Ovary (tissue), 9 donors: Measurements from ENCODE around the gene SH3RF3. TPM values are rescaled to one million over a fixed set of nuclear protein-coding genes. Genes with fewer than 3 reads are reported as not detected.

Experiments
- DNase-seq, 5 donors: peaks; one replicate each; pipeline ENCODE4 v3.0.0-alpha.2; 2019 to 2020
- H3K27ac ChIP-seq, 2 donors: fragments of 200-600 bp; one replicate each; pipeline versions ENCODE4 v1.5.1 to v1.8.0; 2019 to 2022
- H3K27me3 ChIP-seq: fragments of 200-600 bp; one replicate; pipeline ENCODE4 v1.8.0; 2022
- H3K36me3 ChIP-seq: fragments of 200-600 bp; sonication (generic); one replicate; pipeline ENCODE4 v1.5.1; 2019
- H3K4me1 ChIP-seq: one replicate; pipeline ENCODE4 v1.8.1; 2013; ENCODE audit warnings: mild to moderate bottlenecking, moderate library complexity; ENCODE audit not compliant: insufficient read depth
- H3K4me3 ChIP-seq: fragments of 200-600 bp; sonication (generic); one replicate; pipeline ENCODE4 v1.5.1; 2017
- H3K9me3 ChIP-seq, 2 donors: fragments of 200-600 bp in 1 of 2; sonication (generic) in 1 of 2; one replicate each; pipeline versions ENCODE4 v1.5.1 to v1.8.1; 2013 to 2019; ENCODE audit warnings: mild to moderate bottlenecking in 1 of 2, moderate library complexity in 1 of 2
- CTCF ChIP-seq, 3 donors: fragments of 450-650 bp in 2 of 3; fragments of 200-600 bp in 1 of 3; IDR thresholded peaks; one replicate each; pipeline versions ENCODE4 v1.5.1 to v1.8.0; 2016 to 2022; ENCODE audit warnings: antibody characterized with exemption in 3 of 3, mild to moderate bottlenecking in 1 of 3
- EP300 ChIP-seq: sonication (generic); formaldehyde crosslinking; IDR thresholded peaks from one replicate; pipeline ENCODE4 v1.6.1; 2017; ENCODE audit warnings: antibody characterized with exemption
- POLR2A ChIP-seq: fragments of 450-650 bp; IDR thresholded peaks from one replicate; pipeline ENCODE4 v1.6.1; 2017; ENCODE audit warnings: antibody characterized with exemption, mild to moderate bottlenecking, moderate library complexity
- WGBS, 3 donors: extraction: QIAGEN DNeasy Blood & Tissue Kit in 1 of 3; methylation state at CpG; one replicate each; pipeline versions ENCODE4 v1.1.5 to v1.1.7; 2013 to 2017; 5-methylcytosine and 5-hydroxymethylcytosine counted together
- intact Hi-C, 4 donors: fragments of 100-400 bp; cut with DNase I; formaldehyde crosslinking; loops; one replicate each; pipeline versions ENCODE4 v1.11.0 to v1.15.1; 2022 to 2023
- polyA plus RNA-seq, 2 donors: library from polyadenylated mRNA; stranded (reverse); fragments of 200-250 nt in 1 of 2; fragments of 350-450 nt in 1 of 2; fragmentation: Illumina TruSeq in 1 of 2; extraction: RNeasy Lipid Tissue Mini Kit (QIAGEN cat#74804) in 1 of 2; gene quantifications; one replicate each; pipeline ENCODE4 v1.2.3, GENCODE V29; 2013 to 2014
- total RNA-seq, 7 donors: library from RNA; depleted of rRNA in 2 of 7; stranded (reverse); fragments of >200 nt in 2 of 7; fragmentation: NEBNext Ultra II Directional in 3 of 7; extraction: Animal tissue kit (Norgen Biotek cat#: 25700) in 3 of 7; gene quantifications; one replicate each; pipeline versions ENCODE4 v1.1.0 to v1.2.4, GENCODE V29; 2016 to 2023
- donor health status: DM: no; HTN: no; CAD: no; lungs with moderate emphysema.
- donor health status: DM: no; HTN: no; CAD: no.
- donor health status: Bipolar disorder and iron deficiency.
- donor health status: DM: yes; HTN: yes; CAD: no.
- donor health status: DM: no; HTN: no; CAD: no.
- donor health status: DM: yes; HTN: yes; CAD: no.

Gene SH3RF3
- total and polyA plus RNA-seq, 9 donors: 2.7 to 10.1 (median 4.5) TPM

GRCh38 chr2:109253217-109253616 is 124.2 kb downstream of the SH3RF3 start:
- H3K36me3 ChIP-seq: no peaks in the 10 kb centered on the region
- no peak overlapping the region for H3K27ac ChIP-seq
- no peak overlapping the region for H3K4me3 ChIP-seq
- H3K9me3 ChIP-seq: no peaks in the 10 kb centered on the region
- 73 to 81% (median 78%) methylated on average over 7 of the region's 7 CpGs for WGBS, 3 donors
- H3K27me3 ChIP-seq: no peaks in the 10 kb centered on the region
- TF ChIP-seq EP300: no peak
- no peak for TF ChIP-seq CTCF (IDR thresholded peaks at IDR 0.05)
- TF ChIP-seq POLR2A: no peak
- peaks cover 2% of the 10 kb centered on the region for H3K4me1 ChIP-seq
- intact Hi-C loops: no loop called here
- DNase-seq: no peak

- Histone ChIP-seq H3K27me3 (no peaks in the 10 kb centered on the region), H3K36me3 (no peaks in the 10 kb centered on the region), H3K9me3 (no peaks in the 10 kb centered on the region), H3K4me3 (no peak overlapping the region), H3K4me1 (peaks cover 2% of the 10 kb centered on the region), H3K27ac (no peak overlapping the region)
- no peak for DNase-seq
- TF ChIP-seq POLR2A (no peak), CTCF (IDR thresholded peaks at IDR 0.05) (no peak), EP300 (no peak)
- WGBS, 3 donors: 92 to 96% (median 96%) methylated on average over 12 of the region's 12 CpGs
- intact Hi-C loops: no loop called here
Measured at GRCh38 chr2:109254174-109254904, 125.3 kb downstream of the SH3RF3 start.

- Histone ChIP-seq H3K9me3 (no peaks in the 10 kb centered on the region), H3K4me1 (peaks cover 2% of the 10 kb centered on the region), H3K4me3 (no peak overlapping the region), H3K36me3 (no peaks in the 10 kb centered on the region), H3K27me3 (no peaks in the 10 kb centered on the region), H3K27ac (no peak overlapping the region)
- WGBS, 3 donors: 66 to 96% (median 87%) methylated on average over 4 of the region's 4 CpGs
- TF ChIP-seq CTCF (IDR thresholded peaks at IDR 0.05) (no peak), EP300 (no peak), POLR2A (no peak)
- intact Hi-C loops: no loop called here
- no peak for DNase-seq
Measured at GRCh38 chr2:109255654-109256053, 126.6 kb downstream of the SH3RF3 start.

GRCh38 chr2:109256111-109256510 is 127.1 kb downstream of the SH3RF3 start:
- DNase-seq: no peak
- H3K27ac ChIP-seq: no peak overlapping the region

GRCh38 chr2:109256921-109257320 is 127.9 kb downstream of the SH3RF3 start:
- 68 to 73% (median 71%) methylated on average over 7 of the region's 7 CpGs for WGBS, 3 donors
- TF ChIP-seq POLR2A (no peak), EP300 (no peak), CTCF (IDR thresholded peaks at IDR 0.05) (no peak)
- no peak overlapping the region for H3K4me3 ChIP-seq
- intact Hi-C loops: no loop called here
- peaks cover 2% of the 10 kb centered on the region for H3K4me1 ChIP-seq
- DNase-seq: no peak
- no peaks in the 10 kb centered on the region for H3K36me3 ChIP-seq
- no peaks in the 10 kb centered on the region for H3K27me3 ChIP-seq
- no peaks in the 10 kb centered on the region for H3K9me3 ChIP-seq
- no peak overlapping the region for H3K27ac ChIP-seq

More at GRCh38 chr2:109256111-109256510, 127.1 kb downstream of the SH3RF3 start:
- 95 to 97% (median 97%) methylated on average over 12 of the region's 12 CpGs for WGBS, 3 donors
- H3K9me3 ChIP-seq: no peaks in the 10 kb centered on the region
- H3K36me3 ChIP-seq: no peaks in the 10 kb centered on the region
- intact Hi-C loops: no loop called here
- TF ChIP-seq POLR2A: no peak
- H3K4me3 ChIP-seq: no peak overlapping the region
- H3K4me1 ChIP-seq: peaks cover 2% of the 10 kb centered on the region
- no peaks in the 10 kb centered on the region for H3K27me3 ChIP-seq
